ENCODE measurements around the gene PKP4. TPM values are rescaled to one million over a fixed set of nuclear protein-coding genes. Genes with fewer than 3 reads are reported as not detected.

The PKP4 gene
- total RNA-seq, 1 experiment from 2014 or later, result 147 TPM

GRCh38 chr2:158659483-158659882 lies 202.7 kb downstream of the PKP4 start:
- H3K4me1 Mint-ChIP-seq (ENCODE audit: low read depth, unreplicated experiment), result no peaks in the 10 kb centered on the region
- no peak for DNase-seq
- Histone ChIP-seq H3K4me1 (no peaks in the 10 kb centered on the region), H3K9me3 (no peaks in the 10 kb centered on the region), H3K36me3 (ENCODE audit: control insufficient read depth, insufficient read depth, low read length) (peaks cover 4% of the 10 kb centered on the region; the same call in 1 of the 2 replicates), H3K27me3 (replicated peaks; ENCODE audit: control insufficient read depth, insufficient read depth, low read length) (no peaks in the 10 kb centered on the region), H3K4me3 (ENCODE audit: low read depth, low read length) (no peak overlapping the region)
- TF ChIP-seq CTCF (IDR thresholded peaks at IDR 0.05; ENCODE audit: insufficient read depth in 1 of 2, low read depth in 1 of 2, low read length in 1 of 2, severe bottlenecking in 1 of 2, unreplicated experiment in 1 of 2), result no peak
- intact Hi-C loops (cut with micrococcal nuclease; ENCODE audit: unreplicated experiment), result no loop called here
- H3K27ac Mint-ChIP-seq (ENCODE audit: unreplicated experiment), result no peak overlapping the region
- H3K4me3 Mint-ChIP-seq (ENCODE audit: unreplicated experiment), result no peak overlapping the region
- H3K9me3 Mint-ChIP-seq (ENCODE audit: unreplicated experiment), result no peaks in the 10 kb centered on the region
- H3K27me3 Mint-ChIP-seq (ENCODE audit: insufficient read depth, unreplicated experiment), result no peaks in the 10 kb centered on the region
- no TSS peak for BruUV-seq (replicated peaks)
- POLR2A ChIA-PET, result no interaction called here
- CTCF ChIA-PET, result interaction anchor here (1.2 kb wide), 1 partner anchor 85 kb away, joined by 3 read pairs; no protein-coding TSS in a partner anchor
- H3K36me3 Mint-ChIP-seq (ENCODE audit: insufficient read depth, unreplicated experiment), result peaks cover 10% of the 10 kb centered on the region

- Mint-ChIP-seq H3K4me3 (ENCODE audit: unreplicated experiment) (no peak overlapping the region), H3K36me3 (ENCODE audit: insufficient read depth, unreplicated experiment) (peaks cover 10% of the 10 kb centered on the region), H3K4me1 (ENCODE audit: low read depth, unreplicated experiment) (no peaks in the 10 kb centered on the region), H3K27me3 (ENCODE audit: insufficient read depth, unreplicated experiment) (no peaks in the 10 kb centered on the region), H3K9me3 (ENCODE audit: unreplicated experiment) (no peaks in the 10 kb centered on the region), H3K27ac (ENCODE audit: unreplicated experiment) (no peak overlapping the region)
- Histone ChIP-seq H3K9me3 (no peaks in the 10 kb centered on the region), H3K27me3 (replicated peaks; ENCODE audit: control insufficient read depth, insufficient read depth, low read length) (no peaks in the 10 kb centered on the region), H3K36me3 (ENCODE audit: control insufficient read depth, insufficient read depth, low read length) (peaks cover 4% of the 10 kb centered on the region; the same call in 1 of the 2 replicates), H3K4me1 (no peaks in the 10 kb centered on the region), H3K4me3 (ENCODE audit: low read depth, low read length) (no peak overlapping the region)
- intact Hi-C loops (cut with micrococcal nuclease; ENCODE audit: unreplicated experiment), result no loop called here
- no peak for DNase-seq
- no TSS peak for BruUV-seq (replicated peaks)
- no peak for TF ChIP-seq CTCF (IDR thresholded peaks at IDR 0.05; ENCODE audit: insufficient read depth in 1 of 2, low read depth in 1 of 2, low read length in 1 of 2, severe bottlenecking in 1 of 2, unreplicated experiment in 1 of 2)
- ChIA-PET POLR2A (interaction anchor here (0.6 kb wide), 1 partner anchor 457 kb away, joined by 3 read pairs; no protein-coding TSS in a partner anchor), CTCF (no interaction called here)
Measured at GRCh38 chr2:158661231-158661630, 204.5 kb downstream of the PKP4 start.

- no peak for DNase-seq
- Mint-ChIP-seq H3K9me3 (ENCODE audit: unreplicated experiment) (no peaks in the 10 kb centered on the region), H3K4me1 (ENCODE audit: low read depth, unreplicated experiment) (no peaks in the 10 kb centered on the region), H3K27ac (ENCODE audit: unreplicated experiment) (no peak overlapping the region), H3K36me3 (ENCODE audit: insufficient read depth, unreplicated experiment) (peaks cover 19% of the 10 kb centered on the region), H3K4me3 (ENCODE audit: unreplicated experiment) (no peak overlapping the region), H3K27me3 (ENCODE audit: insufficient read depth, unreplicated experiment) (no peaks in the 10 kb centered on the region)
- ChIA-PET CTCF (no interaction called here), POLR2A (no interaction called here)
- intact Hi-C loops (cut with micrococcal nuclease; ENCODE audit: unreplicated experiment), result no loop called here
- no peaks in the 10 kb centered on the region for H3K4me1 ChIP-seq
- no peak overlapping the region for H3K4me3 ChIP-seq (ENCODE audit: low read depth, low read length)
- H3K36me3 ChIP-seq (ENCODE audit: control insufficient read depth, insufficient read depth, low read length), result peaks cover 4% of the 10 kb centered on the region; the same call in 1 of the 2 replicates
- no TSS peak for BruUV-seq (replicated peaks)
- no peaks in the 10 kb centered on the region for H3K9me3 ChIP-seq
- no peak for TF ChIP-seq CTCF (IDR thresholded peaks at IDR 0.05; ENCODE audit: insufficient read depth in 1 of 2, low read depth in 1 of 2, low read length in 1 of 2, severe bottlenecking in 1 of 2, unreplicated experiment in 1 of 2)
- no peaks in the 10 kb centered on the region for H3K27me3 ChIP-seq (replicated peaks; ENCODE audit: control insufficient read depth, insufficient read depth, low read length)
Measured at GRCh38 chr2:158662421-158662820, 205.7 kb downstream of the PKP4 start.
